Panc1 (cell line): Measurements from ENCODE around the gene GANC. TPM values are rescaled to one million over a fixed set of nuclear protein-coding genes. Genes with fewer than 3 reads are reported as not detected.

Experiments
- ATAC-seq: fragments of 200-7000 bp; cut with Tn5 transposase; 2 replicates; pipeline ENCODE4 v1.9.1; 2020; ENCODE audit warnings: mild to moderate bottlenecking, moderate library complexity
- BruUV-seq: library from RNA; stranded (reverse); fragments of 400-500 nt; replicated peaks from 2 replicates; lab custom pipeline; 2021; lab: Mats Ljungman, UMichigan
- CTCF ChIA-PET: fragments of 300-600 bp; sonication (Branson Sonifier 250); formaldehyde crosslinking; loops from one replicate; lab custom pipeline; 2022; ENCODE audit warnings: antibody characterized with exemption; lab: Charles Lee
- POLR2A ChIA-PET: fragments of 300-600 bp; sonication (Branson Sonifier 250); formaldehyde crosslinking; loops from one replicate; lab custom pipeline; 2022; ENCODE audit warnings: antibody characterized with exemption; lab: Charles Lee
- DNase-seq: peaks from one replicate; pipeline ENCODE4 v3.0.0-alpha.2; 2010; ENCODE audit warnings: low read depth, low spot score
- H3K27ac ChIP-seq: 2 replicates; pipeline ENCODE4 v1.5.1; 2011; ENCODE audit warnings: mild to moderate bottlenecking, low read length, inconsistent platforms
- H3K27me3 ChIP-seq: fragments of 200-500 bp; sonication (Bioruptor generic); 2 replicates; pipeline ENCODE4 v1.6.0; 2014; ENCODE audit warnings: low read length, inconsistent platforms; ENCODE audit not compliant: control insufficient read depth, insufficient read depth
- H3K36me3 ChIP-seq: fragments of 200-500 bp; sonication (Bioruptor generic); 2 replicates; pipeline ENCODE4 v1.5.1; 2014; ENCODE audit warnings: inconsistent platforms, mild to moderate bottlenecking, low read length, moderate library complexity; ENCODE audit not compliant: control insufficient read depth, insufficient read depth
- H3K4me1 ChIP-seq: 2 replicates; pipeline ENCODE4 v1.5.1; 2011; ENCODE audit warnings: inconsistent platforms, mild to moderate bottlenecking, low read length, moderate library complexity; ENCODE audit not compliant: control insufficient read depth, insufficient read depth
- H3K4me3 ChIP-seq, 2 experiments: 2 replicates each; pipeline ENCODE4 v1.5.1; 2011 to 2012; ENCODE audit warnings: low read depth in 2 of 2, low read length in 2 of 2, mild to moderate bottlenecking in 2 of 2, inconsistent platforms in 1 of 2, moderate library complexity in 1 of 2
- H3K9me3 ChIP-seq: fragments of 200-500 bp; sonication (Bioruptor generic); 2 replicates; pipeline ENCODE4 v1.5.1; 2014; ENCODE audit warnings: low read depth, mild to moderate bottlenecking, inconsistent platforms, low read length, moderate library complexity; ENCODE audit not compliant: control insufficient read depth, insufficient read depth
- CTCF ChIP-seq: fragments of 450-650 bp; IDR thresholded peaks from 2 replicates; pipeline ENCODE4 v1.5.1; 2017; ENCODE audit warnings: mild to moderate bottlenecking
- POLR2AphosphoS5 ChIP-seq: IDR thresholded peaks from 2 replicates; pipeline ENCODE4 v1.6.1; 2012; ENCODE audit warnings: mild to moderate bottlenecking, low read depth, low read length, moderate library complexity
- SIN3A ChIP-seq: IDR thresholded peaks from 2 replicates; pipeline ENCODE4 v1.6.1; 2012; ENCODE audit warnings: low read depth, mild to moderate bottlenecking, low read length, moderate library complexity, borderline replicate concordance; ENCODE audit not compliant: insufficient read depth
- TCF7L2 ChIP-seq: IDR thresholded peaks from 2 replicates; pipeline ENCODE4 v1.6.1; 2011; ENCODE audit warnings: mild to moderate bottlenecking, low read depth, low read length, inconsistent platforms
- in situ Hi-C: cut with HindIII; loops from 2 replicates; pipeline ENCODE4 v1.10.0; 2016; ENCODE audit warnings: low sequenced_read_pairs, low pct_unique_long_range_greater_than_20kb
- intact Hi-C: fragments of 100-400 bp; cut with micrococcal nuclease; formaldehyde crosslinking; loops from one replicate; pipeline ENCODE4 v1.10.0; 2022; ENCODE audit not compliant: unreplicated experiment
- total RNA-seq: library from RNA; stranded (reverse); gene quantifications from one replicate; pipeline ENCODE4 v1.2.1, GENCODE V29; 2021; ENCODE audit not compliant: unreplicated experiment
- TF ChIP-seq, protein P1 (sequence below), 2 experiments: IDR thresholded peaks; 2 replicates each; pipeline ENCODE4 v1.6.1; 2011 to 2012; ENCODE audit warnings: low read depth in 2 of 2, control low read depth in 1 of 2, low read length in 1 of 2, mild to moderate bottlenecking in 1 of 2, moderate library complexity in 1 of 2; ENCODE audit not compliant: insufficient read depth in 1 of 2

GANC gene
- total RNA-seq, 1 experiment from 2014 or later = 21.1 TPM

DNA sequence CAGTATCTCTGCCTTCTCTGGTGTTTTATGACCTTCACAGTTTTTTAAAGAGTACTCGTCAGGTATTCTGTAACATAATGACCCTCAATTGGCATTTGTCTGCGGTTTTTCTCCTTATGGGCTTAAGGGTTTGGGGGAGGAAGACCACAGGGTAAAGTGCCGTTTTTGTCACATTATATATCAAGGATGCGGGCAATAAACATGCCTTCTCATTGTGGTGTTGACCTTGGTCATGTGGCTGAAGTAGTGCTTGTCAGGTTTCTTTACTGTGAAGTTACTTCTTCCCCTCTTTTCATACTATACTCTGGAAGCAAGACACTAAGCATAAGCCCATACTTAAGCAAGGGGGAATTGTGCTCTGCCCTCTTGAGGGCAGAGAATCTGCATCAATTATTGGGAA is 102.9 kb downstream of the GANC start:
- POLR2A ChIA-PET = no interaction called here
- no TSS peak for BruUV-seq
- intact Hi-C loops = no loop called here

DNA sequence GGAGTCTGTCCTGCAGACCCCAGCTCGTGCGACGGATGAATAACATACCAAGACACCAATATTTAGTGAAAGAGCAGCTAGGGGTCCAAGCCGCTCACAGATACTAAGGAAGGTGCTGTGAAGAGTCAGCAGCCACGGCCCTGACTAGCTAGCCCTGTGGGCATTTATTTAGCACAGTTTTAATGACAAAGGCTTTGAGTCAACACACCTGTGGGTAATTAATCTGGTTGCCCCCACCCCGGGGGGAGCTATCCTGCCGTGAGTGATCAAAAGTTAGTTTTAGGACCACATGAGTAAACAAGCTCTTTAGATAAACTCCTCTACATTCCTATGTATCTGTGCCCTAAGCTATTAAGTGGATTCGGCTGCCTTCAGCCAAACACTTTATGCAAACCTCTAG is 105.0 kb downstream of the GANC start:
- intact Hi-C loops = no loop called here
- CTCF ChIA-PET = no interaction called here

More for the DNA sequence above, 102.9 kb downstream of the GANC start:
- TF ChIP-seq POLR2AphosphoS5 = no peak
- TF ChIP-seq CTCF = no peak
- H3K4me3 ChIP-seq = no peak overlapping the region
- CTCF ChIA-PET = interaction anchor here (0.6 kb wide), 1 partner anchor 9 kb away, joined by 3 read pairs; no protein-coding TSS in a partner anchor
- peaks cover 4% of the 10 kb centered on the region; the same call in 1 of the 2 replicates for H3K9me3 ChIP-seq
- no peak overlapping the region for H3K27ac ChIP-seq
- DNase-seq (no peak), ATAC-seq (no peak)
- H3K27me3 ChIP-seq = no peaks in the 10 kb centered on the region
- in situ Hi-C loops = no loop called here
- no peaks in the 10 kb centered on the region for H3K36me3 ChIP-seq
- no peaks in the 10 kb centered on the region for H3K4me1 ChIP-seq

More for the DNA sequence above, 105.0 kb downstream of the GANC start:
- POLR2A ChIA-PET = no interaction called here
- Histone ChIP-seq H3K36me3 (no peaks in the 10 kb centered on the region), H3K27me3 (no peaks in the 10 kb centered on the region), H3K9me3 (no peaks in the 10 kb centered on the region), H3K27ac (no peak overlapping the region), H3K4me1 (no peaks in the 10 kb centered on the region), H3K4me3 (no peak overlapping the region)
- DNase-seq (no peak), ATAC-seq (no peak)
- TF ChIP-seq, protein P1, sequence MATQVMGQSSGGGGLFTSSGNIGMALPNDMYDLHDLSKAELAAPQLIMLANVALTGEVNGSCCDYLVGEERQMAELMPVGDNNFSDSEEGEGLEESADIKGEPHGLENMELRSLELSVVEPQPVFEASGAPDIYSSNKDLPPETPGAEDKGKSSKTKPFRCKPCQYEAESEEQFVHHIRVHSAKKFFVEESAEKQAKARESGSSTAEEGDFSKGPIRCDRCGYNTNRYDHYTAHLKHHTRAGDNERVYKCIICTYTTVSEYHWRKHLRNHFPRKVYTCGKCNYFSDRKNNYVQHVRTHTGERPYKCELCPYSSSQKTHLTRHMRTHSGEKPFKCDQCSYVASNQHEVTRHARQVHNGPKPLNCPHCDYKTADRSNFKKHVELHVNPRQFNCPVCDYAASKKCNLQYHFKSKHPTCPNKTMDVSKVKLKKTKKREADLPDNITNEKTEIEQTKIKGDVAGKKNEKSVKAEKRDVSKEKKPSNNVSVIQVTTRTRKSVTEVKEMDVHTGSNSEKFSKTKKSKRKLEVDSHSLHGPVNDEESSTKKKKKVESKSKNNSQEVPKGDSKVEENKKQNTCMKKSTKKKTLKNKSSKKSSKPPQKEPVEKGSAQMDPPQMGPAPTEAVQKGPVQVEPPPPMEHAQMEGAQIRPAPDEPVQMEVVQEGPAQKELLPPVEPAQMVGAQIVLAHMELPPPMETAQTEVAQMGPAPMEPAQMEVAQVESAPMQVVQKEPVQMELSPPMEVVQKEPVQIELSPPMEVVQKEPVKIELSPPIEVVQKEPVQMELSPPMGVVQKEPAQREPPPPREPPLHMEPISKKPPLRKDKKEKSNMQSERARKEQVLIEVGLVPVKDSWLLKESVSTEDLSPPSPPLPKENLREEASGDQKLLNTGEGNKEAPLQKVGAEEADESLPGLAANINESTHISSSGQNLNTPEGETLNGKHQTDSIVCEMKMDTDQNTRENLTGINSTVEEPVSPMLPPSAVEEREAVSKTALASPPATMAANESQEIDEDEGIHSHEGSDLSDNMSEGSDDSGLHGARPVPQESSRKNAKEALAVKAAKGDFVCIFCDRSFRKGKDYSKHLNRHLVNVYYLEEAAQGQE (IDR thresholded peaks at IDR 0.05; ENCODE audit: insufficient read depth in 1 of 2, low read depth in 2 of 2, low read length in 1 of 2) = no peak
- no peak for TF ChIP-seq SIN3A
- no peak for TF ChIP-seq CTCF
- TF ChIP-seq POLR2AphosphoS5 = no peak
- no peak for TF ChIP-seq TCF7L2
- in situ Hi-C loops = no loop called here
- BruUV-seq = no TSS peak
